Endothelial cell (in vitro differentiated cells): Measurements from ENCODE around the gene NR3C1. TPM values are rescaled to one million over a fixed set of nuclear protein-coding genes. Genes with fewer than 3 reads are reported as not detected.

Experiments used
- DNase-seq: peaks from one replicate; pipeline ENCODE4 v3.0.0; 2021; ENCODE audit warnings: low spot score
- H3K27ac Mint-ChIP-seq: one replicate; pipeline ENCODE4 v1.8.0; 2021; ENCODE audit warnings: mixed read lengths, inconsistent platforms; ENCODE audit not compliant: unreplicated experiment
- H3K27me3 Mint-ChIP-seq: one replicate; pipeline ENCODE4 v1.8.0; 2021; ENCODE audit warnings: mild to moderate bottlenecking, moderate library complexity, mixed read lengths, inconsistent platforms; ENCODE audit not compliant: unreplicated experiment
- H3K36me3 Mint-ChIP-seq: one replicate; pipeline ENCODE4 v1.8.0; 2021; ENCODE audit warnings: mild to moderate bottlenecking, low read depth, mixed read lengths, inconsistent platforms; ENCODE audit not compliant: unreplicated experiment
- H3K4me1 Mint-ChIP-seq: one replicate; pipeline ENCODE4 v1.8.0; 2021; ENCODE audit warnings: mild to moderate bottlenecking, mixed read lengths, inconsistent platforms; ENCODE audit not compliant: unreplicated experiment
- H3K4me3 Mint-ChIP-seq: one replicate; pipeline ENCODE4 v1.8.0; 2021; ENCODE audit warnings: mild to moderate bottlenecking, mixed read lengths, inconsistent platforms; ENCODE audit not compliant: unreplicated experiment
- H3K9me3 Mint-ChIP-seq: one replicate; pipeline ENCODE4 v1.8.0; 2021; ENCODE audit warnings: mixed read lengths, inconsistent platforms; ENCODE audit not compliant: unreplicated experiment
- total RNA-seq: library from RNA; stranded (reverse); fragmentation: NEBNext Ultra II Directional; extraction: Animal tissue kit (Norgen Biotek cat#: 25700); gene quantifications from one replicate; pipeline ENCODE4 v1.2.1, GENCODE V29; 2021; ENCODE audit not compliant: unreplicated experiment
- TF ChIP-seq, protein P1 (sequence below): fragments of 200-600 bp; sonication (generic); IDR thresholded peaks from one replicate; pipeline ENCODE4 v1.5.0; 2021; ENCODE audit warnings: antibody characterized with exemption; ENCODE audit not compliant: unreplicated experiment

Gene NR3C1
- total RNA-seq, 1 donor from 2014 or later = 9.9 TPM

DNA sequence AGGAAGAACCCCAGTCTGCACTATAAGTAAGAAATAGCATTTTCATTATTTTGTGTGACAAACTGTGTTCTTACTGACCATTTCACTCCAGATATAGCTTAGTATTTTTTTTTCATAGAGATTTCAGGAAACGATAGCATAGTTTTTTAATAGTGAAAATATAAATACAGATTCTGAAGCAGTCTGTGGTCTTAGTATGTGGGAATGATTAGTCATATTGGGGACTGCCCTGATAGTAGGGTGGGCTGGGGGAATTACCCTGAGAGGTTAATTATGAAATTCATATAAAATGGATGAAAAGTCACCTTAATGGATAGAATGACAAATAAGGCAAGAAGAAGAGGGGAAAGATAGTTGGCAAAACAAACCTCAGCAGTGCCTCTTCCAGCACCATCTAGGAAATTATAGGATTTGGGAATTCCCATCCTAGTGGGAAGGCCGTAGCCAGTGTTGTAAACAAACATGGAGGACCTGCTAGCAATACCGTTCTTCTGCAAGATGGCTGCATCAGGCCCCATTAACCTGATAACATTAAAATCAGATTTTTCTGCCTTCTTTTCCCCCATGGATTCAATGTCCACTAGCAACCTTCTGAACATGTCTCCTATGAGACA is 23.7 kb upstream of the NR3C1 start:
- Mint-ChIP-seq H3K27me3 (no peaks in the 10 kb centered on the region), H3K36me3 (no peaks in the 10 kb centered on the region), H3K4me3 (no peak overlapping the region), H3K9me3 (no peaks in the 10 kb centered on the region), H3K4me1 (no peaks in the 10 kb centered on the region), H3K27ac (no peak overlapping the region)
- DNase-seq = no peak
- TF ChIP-seq, protein P1, sequence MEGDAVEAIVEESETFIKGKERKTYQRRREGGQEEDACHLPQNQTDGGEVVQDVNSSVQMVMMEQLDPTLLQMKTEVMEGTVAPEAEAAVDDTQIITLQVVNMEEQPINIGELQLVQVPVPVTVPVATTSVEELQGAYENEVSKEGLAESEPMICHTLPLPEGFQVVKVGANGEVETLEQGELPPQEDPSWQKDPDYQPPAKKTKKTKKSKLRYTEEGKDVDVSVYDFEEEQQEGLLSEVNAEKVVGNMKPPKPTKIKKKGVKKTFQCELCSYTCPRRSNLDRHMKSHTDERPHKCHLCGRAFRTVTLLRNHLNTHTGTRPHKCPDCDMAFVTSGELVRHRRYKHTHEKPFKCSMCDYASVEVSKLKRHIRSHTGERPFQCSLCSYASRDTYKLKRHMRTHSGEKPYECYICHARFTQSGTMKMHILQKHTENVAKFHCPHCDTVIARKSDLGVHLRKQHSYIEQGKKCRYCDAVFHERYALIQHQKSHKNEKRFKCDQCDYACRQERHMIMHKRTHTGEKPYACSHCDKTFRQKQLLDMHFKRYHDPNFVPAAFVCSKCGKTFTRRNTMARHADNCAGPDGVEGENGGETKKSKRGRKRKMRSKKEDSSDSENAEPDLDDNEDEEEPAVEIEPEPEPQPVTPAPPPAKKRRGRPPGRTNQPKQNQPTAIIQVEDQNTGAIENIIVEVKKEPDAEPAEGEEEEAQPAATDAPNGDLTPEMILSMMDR = no peak

DNA sequence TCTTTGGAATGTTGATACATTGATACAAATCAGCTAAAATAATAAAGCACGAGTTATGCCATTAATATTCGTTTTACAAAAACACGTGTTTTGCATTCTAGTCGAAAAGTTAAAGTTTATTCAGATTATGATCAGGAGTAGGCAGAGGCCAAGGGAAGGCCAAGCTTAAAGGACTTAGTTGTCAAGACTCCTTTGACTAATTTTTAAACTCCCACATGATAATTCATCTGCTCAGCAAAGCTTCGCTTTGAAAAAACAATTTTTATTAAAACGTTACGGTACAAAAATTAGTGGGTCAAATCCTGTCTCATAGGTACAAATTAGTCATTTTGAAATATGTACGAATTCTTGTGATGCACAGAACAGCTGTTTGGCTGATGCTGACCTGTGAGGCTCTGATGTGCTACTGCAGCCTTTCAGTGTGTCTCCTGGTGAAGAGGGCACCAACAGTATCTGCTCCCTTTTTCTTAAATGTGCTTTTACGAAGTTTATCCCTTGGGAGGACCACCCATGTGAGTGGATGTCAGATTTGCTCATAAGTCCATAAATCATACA is 23.0 kb upstream of the NR3C1 start:
- Mint-ChIP-seq H3K9me3 (no peaks in the 10 kb centered on the region), H3K36me3 (no peaks in the 10 kb centered on the region), H3K4me3 (no peak overlapping the region), H3K27ac (no peak overlapping the region), H3K4me1 (no peaks in the 10 kb centered on the region), H3K27me3 (no peaks in the 10 kb centered on the region)
- no peak for DNase-seq
- TF ChIP-seq, protein P1 = no peak

DNA sequence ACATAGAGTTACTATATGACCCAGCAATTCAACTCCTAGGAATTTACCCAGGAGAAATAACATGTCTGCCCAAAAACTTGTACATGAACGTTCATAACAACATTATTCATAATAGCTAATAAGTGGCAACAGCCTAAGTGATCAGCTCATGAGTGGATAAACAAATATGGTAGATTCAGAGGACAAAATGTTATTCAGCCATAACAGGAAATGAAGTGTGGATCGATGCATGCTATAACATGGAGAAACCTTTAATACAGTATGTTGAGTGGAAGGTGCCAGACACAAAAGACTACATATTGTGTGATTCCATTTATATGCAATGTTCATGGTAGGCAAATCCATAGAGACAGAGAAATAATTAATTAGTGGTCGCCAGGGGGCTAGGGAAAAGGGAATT is 22.3 kb upstream of the NR3C1 start:
- DNase-seq = no peak
- H3K9me3 Mint-ChIP-seq = no peaks in the 10 kb centered on the region
- H3K27me3 Mint-ChIP-seq = no peaks in the 10 kb centered on the region
- TF ChIP-seq, protein P1 = no peak
- H3K4me1 Mint-ChIP-seq = no peaks in the 10 kb centered on the region
- no peak overlapping the region for H3K27ac Mint-ChIP-seq
- H3K4me3 Mint-ChIP-seq = no peak overlapping the region
- no peaks in the 10 kb centered on the region for H3K36me3 Mint-ChIP-seq

DNA sequence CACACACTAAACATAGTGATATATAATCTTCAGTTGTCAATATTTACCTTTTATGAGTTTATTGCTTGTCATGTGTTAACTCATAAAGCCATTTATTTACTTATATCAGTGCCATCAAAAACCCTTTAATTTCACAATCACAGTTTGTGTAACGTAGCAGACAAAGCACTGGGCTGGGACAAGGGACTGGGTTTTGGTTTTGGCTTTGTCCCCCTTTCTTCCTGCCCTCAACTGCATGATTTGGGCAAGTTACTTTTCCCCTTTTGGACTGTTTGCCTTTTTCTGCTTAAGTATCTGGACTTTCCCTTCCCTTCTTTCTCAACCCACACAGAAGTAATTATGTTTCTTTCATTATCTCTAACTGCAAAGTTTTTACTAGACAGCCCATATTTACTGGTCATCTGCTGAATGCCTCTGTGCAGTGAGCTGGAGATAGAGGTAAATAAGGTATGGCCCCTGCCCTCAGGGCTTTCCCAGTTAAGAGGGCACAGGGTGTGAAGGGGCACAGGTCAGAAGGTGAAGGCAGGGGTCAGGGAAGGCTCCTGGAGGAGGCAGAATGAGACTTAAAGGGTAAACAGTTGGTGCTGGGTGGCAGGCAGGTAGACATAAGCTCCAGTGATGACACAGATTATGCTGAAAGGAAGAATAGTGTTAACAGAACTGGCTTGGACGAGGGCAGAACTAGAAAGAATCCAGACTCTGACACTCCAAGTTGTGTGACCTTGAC is 14.8 kb upstream of the NR3C1 start:
- no peak overlapping the region for H3K27ac Mint-ChIP-seq

More for the DNA sequence above, 14.8 kb upstream of the NR3C1 start:
- H3K27me3 Mint-ChIP-seq = no peaks in the 10 kb centered on the region
- no peaks in the 10 kb centered on the region for H3K36me3 Mint-ChIP-seq
- H3K4me3 Mint-ChIP-seq = no peak overlapping the region
- H3K9me3 Mint-ChIP-seq = no peaks in the 10 kb centered on the region
- TF ChIP-seq, protein P1 = no peak
- DNase-seq = no peak
- H3K4me1 Mint-ChIP-seq = no peaks in the 10 kb centered on the region
